ENCODE data around the gene ANO7. TPM values are rescaled to one million over a fixed set of nuclear protein-coding genes. Genes with fewer than 3 reads are reported as not detected.

The ANO7 gene
- under 1 TPM in 3 of 4 donors, not detected in 1; 0.50 to 0.65 (median 0.60) TPM for total RNA-seq

GRCh38 chr2:241188361-241189092 lies at the start of gene ANO7:
TSS of gene ANO7 (plus strand) at chr2:241188677. CDS start at chr2:241190064, 1,387 bp downstream.
- TF ChIP-seq CTCF (IDR thresholded peaks at IDR 0.05): no peak
- DNase-seq (ENCODE audit: low spot score) (no peak), ATAC-seq (ENCODE audit: low FRiP score) (no peak)

GRCh38 chr2:241139531-241140444 lies 48.7 kb upstream of the ANO7 start:
- DNase-seq (ENCODE audit: low spot score) (no peak), ATAC-seq (ENCODE audit: low FRiP score) (no peak)
- TF ChIP-seq CTCF (IDR thresholded peaks at IDR 0.05): no peak

GRCh38 chr2:241140445-241140840 lies 48.0 kb upstream of the ANO7 start:
- no peak for DNase-seq (ENCODE audit: low spot score)
- ATAC-seq (ENCODE audit: low FRiP score): no peak
- no peak for TF ChIP-seq CTCF (IDR thresholded peaks at IDR 0.05)

- DNase-seq (ENCODE audit: low spot score) (no peak), ATAC-seq (ENCODE audit: low FRiP score) (no peak)
- no peak for TF ChIP-seq CTCF (IDR thresholded peaks at IDR 0.05)
Measured at GRCh38 chr2:241141214-241141770, 47.2 kb upstream of the ANO7 start.

- DNase-seq (ENCODE audit: low spot score) (no peak), ATAC-seq (ENCODE audit: low FRiP score) (no peak)
- no peak for TF ChIP-seq CTCF (IDR thresholded peaks at IDR 0.05)
Measured at GRCh38 chr2:241142063-241142462, 46.4 kb upstream of the ANO7 start.

GRCh38 chr2:241142593-241142992 lies 45.9 kb upstream of the ANO7 start:
- no peak for TF ChIP-seq CTCF (IDR thresholded peaks at IDR 0.05)
- ATAC-seq (ENCODE audit: low FRiP score): no peak
- no peak for DNase-seq (ENCODE audit: low spot score)

Measured in omental fat pad (tissue), 4 donors.